ENCODE data around the gene CTBP1. TPM values are rescaled to one million over a fixed set of nuclear protein-coding genes. Genes with fewer than 3 reads are reported as not detected.

The CTBP1 gene
- total and polyA plus RNA-seq, 9 of the 15 experiments (the other 6 are each of a cell fraction or from before 2014, with no cell fraction given) = 14.5 to 162 (median 68.2) TPM

DNA sequence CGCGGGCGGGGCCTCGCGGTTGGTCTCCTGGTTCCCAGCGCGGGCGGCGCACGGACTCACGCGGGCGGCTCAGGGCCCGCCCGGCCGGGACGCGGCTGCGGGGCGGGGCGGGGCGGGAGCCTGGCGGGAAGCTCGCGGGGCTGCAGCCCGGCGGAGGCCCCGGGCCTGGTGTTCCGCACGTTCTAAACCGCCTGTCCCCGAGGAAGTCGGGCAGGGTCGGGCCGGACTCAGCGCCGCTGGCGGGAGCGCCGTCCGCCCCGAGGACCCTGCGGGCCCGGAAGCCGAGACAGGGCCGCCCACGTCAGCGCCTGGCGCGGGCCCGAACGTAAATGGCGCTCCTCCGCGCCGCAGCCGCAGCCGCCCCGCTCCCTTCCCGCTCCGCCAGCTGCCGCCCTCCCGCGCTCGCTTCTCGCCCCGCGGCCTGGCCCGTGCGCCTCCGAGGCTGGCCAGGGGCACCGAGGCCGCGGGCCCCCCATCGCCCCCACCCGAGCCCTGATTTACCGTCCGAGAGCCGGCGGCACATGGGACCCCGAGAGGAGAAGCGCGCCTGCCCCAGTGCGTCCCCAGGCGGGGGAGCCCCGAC is 309 bp upstream of the CTBP1 start (continued):
- TF ChIP-seq REST (IDR thresholded peaks at IDR 0.05; ENCODE audit: borderline replicate concordance) = no peak
- 0 out of 2 replicates have a peak, but pooled peaks have one; percentile 36 for TF ChIP-seq REST (CRISPR knock-in tag; IDR thresholded peaks at IDR 0.05; ENCODE audit: low read depth)
- peak; percentile 25 to 60; a peak in 2 of 4 replicates for TF ChIP-seq NONO (IDR thresholded peaks at IDR 0.05; ENCODE audit: low read depth in 2 of 2, low read length in 1 of 2)
- TF ChIP-seq SMAD4 (CRISPR knock-in tag; conservative IDR thresholded peaks at IDR 0.05) = peak; percentile 88
- TF ChIP-seq CTBP1 (IDR thresholded peaks at IDR 0.05; ENCODE audit: borderline replicate concordance) = peak; percentile 87; the same call in 1 of the 2 replicates
- peak; percentile 3; the same call in 1 of the 2 replicates for TF ChIP-seq HCFC1 (IDR thresholded peaks at IDR 0.05; ENCODE audit: low read depth, low read length)
- 0 out of 2 replicates have a peak, but pooled peaks have one; percentile 6 for TF ChIP-seq CHD2 (IDR thresholded peaks at IDR 0.05; ENCODE audit: low read depth, low read length)
- peak; percentile 89; the same call in 1 of the 2 replicates for TF ChIP-seq ZBTB1 (CRISPR knock-in tag; IDR thresholded peaks at IDR 0.05; ENCODE audit: borderline replicate concordance, low read depth)

Data from K562 (cell line).